Measurements from ENCODE around the gene MGLL. TPM values are rescaled to one million over a fixed set of nuclear protein-coding genes. Genes with fewer than 3 reads are reported as not detected.

The MGLL gene
- total RNA-seq, 4 donors from 2014 or later: 12.6 to 44.8 (median 32.3) TPM

- intact Hi-C loops (cut with DNase I; ENCODE audit: low total_unique reads): no loop called here
- no peak for DNase-seq
These were observed 34.5 kb downstream of the MGLL start for GRCh38 chr3:127787571-127788365.

GRCh38 chr3:127787071-127787490 lies 35.2 kb downstream of the MGLL start:
- no peak overlapping the region for H3K4me3 ChIP-seq
- no peaks in the 10 kb centered on the region for H3K27me3 ChIP-seq
- H3K27ac ChIP-seq: peak overlapping the region; percentile 10 to 39
- no peaks in the 10 kb centered on the region for H3K36me3 ChIP-seq
- intact Hi-C loops (cut with DNase I; ENCODE audit: low total_unique reads): no loop called here
- DNase-seq: peak in 1 of 2 donors; percentile 57
- peaks cover 0 to 8% of the 10 kb centered on the region in 2 donors for H3K4me1 ChIP-seq
- H3K9me3 ChIP-seq: no peaks in the 10 kb centered on the region
- TF ChIP-seq POLR2A (IDR thresholded peaks at IDR 0.05) (no peak), CTCF (IDR thresholded peaks at IDR 0.05) (no peak)

More at GRCh38 chr3:127787571-127788365, 34.5 kb downstream of the MGLL start:
- Histone ChIP-seq H3K36me3 (no peaks in the 10 kb centered on the region), H3K27me3 (no peaks in the 10 kb centered on the region), H3K4me3 (no peak overlapping the region), H3K27ac (peak overlapping the region; percentile 10 to 39), H3K4me1 (peaks cover 0 to 8% of the 10 kb centered on the region in 2 donors), H3K9me3 (no peaks in the 10 kb centered on the region)
- TF ChIP-seq POLR2A (IDR thresholded peaks at IDR 0.05): no peak
- TF ChIP-seq CTCF (IDR thresholded peaks at IDR 0.05): no peak

- Histone ChIP-seq H3K27me3 (no peaks in the 10 kb centered on the region), H3K4me3 (no peak overlapping the region), H3K9me3 (no peaks in the 10 kb centered on the region), H3K36me3 (no peaks in the 10 kb centered on the region), H3K4me1 (peaks cover 0 to 8% of the 10 kb centered on the region in 2 donors), H3K27ac (peak overlapping the region; percentile 10 to 39)
- intact Hi-C loops (cut with DNase I; ENCODE audit: low total_unique reads): no loop called here
- DNase-seq: peak; percentile 74 to 88
- TF ChIP-seq CTCF (IDR thresholded peaks at IDR 0.05): no peak
- TF ChIP-seq POLR2A (IDR thresholded peaks at IDR 0.05): no peak
These were observed 35.8 kb downstream of the MGLL start for GRCh38 chr3:127786353-127787070.

GRCh38 chr3:127785711-127786265 lies 36.5 kb downstream of the MGLL start:
- no peak overlapping the region for H3K4me3 ChIP-seq
- H3K4me1 ChIP-seq: peaks cover 0 to 8% of the 10 kb centered on the region in 2 donors
- no peak for TF ChIP-seq CTCF (IDR thresholded peaks at IDR 0.05)
- TF ChIP-seq POLR2A (IDR thresholded peaks at IDR 0.05): no peak
- no peaks in the 10 kb centered on the region for H3K27me3 ChIP-seq
- DNase-seq: no peak
- intact Hi-C loops (cut with DNase I; ENCODE audit: low total_unique reads): no loop called here
- no peak overlapping the region for H3K27ac ChIP-seq
- H3K36me3 ChIP-seq: no peaks in the 10 kb centered on the region
- H3K9me3 ChIP-seq: no peaks in the 10 kb centered on the region
